ENCODE results near the gene TSPAN13.

- TF ChIP-seq POLR2A (IDR thresholded peaks at IDR 0.05), result no peak
- no peak for TF ChIP-seq CTCF (IDR thresholded peaks at IDR 0.05)
Measured at GRCh38 chr7:16779051-16779450, 25.5 kb downstream of the TSPAN13 start.
